GM18499 (cell line): Measurements from ENCODE around the gene SULF2.

ENCODE experiments used
- ATAC-seq: cut with Tn5 transposase; IDR thresholded peaks from one replicate; pipeline ENCODE4 v1.9.1; 2021; ENCODE audit warnings: moderate number of reproducible peaks; ENCODE audit not compliant: insufficient read depth, unreplicated experiment

SULF2 gene

DNA sequence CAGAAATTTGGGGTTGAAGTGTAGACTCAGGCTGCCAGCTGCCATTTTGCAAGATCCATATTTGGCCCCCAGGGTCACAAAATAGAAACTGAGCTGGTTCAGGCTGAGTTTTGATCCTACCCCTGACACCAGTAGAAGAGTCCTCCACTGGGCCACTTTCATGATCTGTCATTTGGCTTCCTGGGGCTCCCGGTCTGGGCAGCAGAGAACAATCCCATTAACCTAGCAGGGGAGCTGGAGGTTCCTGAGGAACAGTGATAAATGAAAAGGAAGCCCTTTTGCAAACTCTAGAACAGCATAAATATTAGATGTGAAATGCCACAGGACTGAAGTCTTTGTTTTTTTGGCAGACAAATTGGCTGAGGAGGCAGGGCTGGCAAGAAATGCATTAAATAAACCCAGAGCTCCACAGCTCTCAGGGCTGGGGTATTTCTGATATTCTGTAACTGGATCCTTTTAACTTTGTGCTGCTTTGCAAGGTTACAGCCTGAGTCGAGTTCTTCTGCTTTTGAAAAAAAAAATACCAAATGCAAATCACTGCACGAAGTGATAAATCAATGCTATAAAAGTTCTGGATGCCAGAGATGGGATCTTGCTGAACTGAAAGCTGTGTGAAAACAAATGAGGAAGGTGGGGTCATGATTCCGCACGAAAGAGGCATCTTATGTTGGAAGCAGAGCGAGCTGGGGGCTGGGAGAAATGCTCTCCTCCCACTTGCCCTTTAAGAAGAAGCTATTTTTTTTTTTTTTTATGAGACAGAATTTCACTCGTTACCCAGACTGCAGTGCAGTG lies 64.4 kb downstream of the SULF2 start:
- ATAC-seq, result no peak

DNA sequence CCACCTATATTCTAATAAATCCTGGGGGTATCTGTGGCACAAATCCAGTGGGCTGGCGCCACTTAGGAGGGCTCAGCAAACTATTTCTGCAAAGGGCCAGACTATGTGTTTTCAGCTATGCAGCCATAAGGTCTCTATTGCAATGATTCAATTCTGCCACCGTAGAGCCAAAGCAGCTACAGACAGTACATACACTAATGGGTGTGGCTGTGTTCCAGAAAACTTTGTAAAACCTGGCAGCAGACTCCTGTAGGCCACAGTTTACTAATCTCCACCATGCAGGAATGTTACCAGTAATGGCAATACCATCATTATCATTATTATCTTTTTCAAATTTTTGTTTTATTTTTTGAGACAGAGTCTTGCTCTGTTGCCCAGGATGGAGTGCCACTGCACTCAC lies 65.7 kb downstream of the SULF2 start:
- ATAC-seq, result no peak

DNA sequence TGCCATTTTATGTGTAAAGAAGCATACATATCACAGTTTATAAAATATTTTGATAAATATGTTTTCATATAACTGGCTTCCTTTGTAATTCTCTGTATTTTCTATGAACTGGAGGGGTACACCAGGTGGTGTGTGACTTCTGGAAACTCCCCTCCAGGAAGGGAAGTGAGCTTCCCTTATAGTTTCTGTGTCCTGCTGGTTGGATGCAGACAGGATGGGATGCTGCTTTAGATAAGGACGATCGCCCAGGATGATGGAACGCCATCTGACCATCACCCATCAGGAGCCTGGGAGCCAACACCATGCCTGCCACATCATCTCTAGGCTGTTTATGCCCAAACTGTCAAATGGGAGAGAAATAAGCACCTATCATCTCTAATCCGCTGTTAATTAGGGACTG lies 66.1 kb downstream of the SULF2 start:
- no peak for ATAC-seq

DNA sequence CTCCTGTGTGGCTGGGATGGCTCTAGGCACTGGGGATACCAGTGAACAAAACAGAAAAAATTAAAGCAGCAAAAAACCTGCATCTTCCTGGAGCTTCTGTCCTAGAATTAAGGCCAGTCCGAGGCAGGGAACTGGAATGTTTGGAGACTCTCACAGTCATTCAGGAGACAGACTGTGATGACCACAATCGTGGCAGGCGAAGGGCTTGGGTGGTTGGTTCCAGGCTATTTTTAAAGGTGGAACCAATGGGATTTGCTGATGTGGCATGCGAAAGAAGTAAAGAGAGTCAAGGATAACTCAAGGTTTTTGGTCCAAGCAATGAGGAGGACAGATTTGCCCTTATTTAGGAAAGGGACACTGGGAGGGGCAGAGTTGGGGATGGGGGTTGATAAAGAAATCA lies 66.9 kb downstream of the SULF2 start:
- no peak for ATAC-seq

DNA sequence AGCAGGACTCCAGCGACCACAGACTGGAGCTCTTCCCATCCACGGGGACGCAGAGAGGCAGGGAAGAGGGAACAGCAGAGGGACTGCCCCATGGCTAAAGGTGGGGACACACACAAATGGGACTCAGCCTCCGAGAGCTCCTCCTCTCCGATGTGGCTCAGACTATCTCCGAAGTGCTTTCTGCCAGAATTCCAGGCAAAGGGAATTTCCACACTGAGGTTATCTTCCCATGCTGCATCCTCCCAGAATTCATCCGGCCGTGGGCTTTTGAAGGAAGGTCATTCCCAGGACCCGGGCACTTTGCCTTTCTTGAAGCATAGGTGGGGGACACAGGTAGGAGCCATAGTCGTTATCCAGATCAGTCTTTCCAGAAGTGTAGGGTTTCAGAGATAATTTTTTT lies 67.9 kb downstream of the SULF2 start:
- ATAC-seq, result no peak

DNA sequence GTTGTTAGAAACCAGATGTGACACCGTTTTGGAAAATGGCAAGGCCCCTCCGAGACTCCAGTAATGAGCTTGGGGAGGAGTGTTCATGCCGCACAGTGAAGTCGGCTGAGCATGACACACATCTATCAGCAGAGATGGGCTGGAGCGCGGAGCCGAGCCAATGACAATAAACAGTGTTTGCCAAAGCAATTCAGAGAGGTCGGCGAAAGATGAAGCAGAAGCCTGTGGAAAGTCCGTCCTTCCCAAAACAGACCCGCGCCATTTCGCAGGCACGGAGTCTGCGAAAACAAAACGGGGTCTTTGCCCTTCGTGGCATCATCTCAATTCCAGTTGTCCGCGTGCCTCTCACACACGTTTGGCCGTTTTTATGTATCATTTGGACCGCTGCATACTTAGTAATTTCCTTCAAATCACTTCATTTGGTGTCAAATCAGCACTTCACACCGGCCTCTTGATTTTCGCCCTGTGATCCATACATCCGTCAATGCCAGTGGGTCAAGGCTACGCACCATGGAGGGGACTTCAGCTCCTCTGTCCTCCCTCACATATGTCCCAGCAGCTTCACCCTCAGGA lies 71.3 kb downstream of the SULF2 start:
- ATAC-seq, result no peak

DNA sequence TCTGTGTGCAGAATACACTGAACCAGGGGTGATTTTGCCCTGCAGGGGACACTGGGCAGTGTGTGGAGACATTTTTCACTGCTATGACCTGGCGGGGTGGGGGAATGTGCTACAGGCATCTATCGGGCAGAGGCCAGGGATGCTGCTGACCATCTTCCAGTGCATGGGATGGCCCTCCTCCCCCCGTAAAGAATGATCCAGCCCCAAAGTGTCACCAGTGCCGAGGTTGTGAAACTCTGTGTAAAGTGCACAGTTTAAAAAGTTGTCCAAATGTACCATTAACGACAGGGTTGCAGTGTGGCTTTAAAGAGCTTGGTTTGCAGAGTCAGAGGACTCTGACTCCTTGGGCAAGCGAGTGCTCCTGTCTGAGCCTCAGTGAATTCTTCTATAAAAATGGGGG lies 72.1 kb downstream of the SULF2 start:
- ATAC-seq, result no peak

DNA sequence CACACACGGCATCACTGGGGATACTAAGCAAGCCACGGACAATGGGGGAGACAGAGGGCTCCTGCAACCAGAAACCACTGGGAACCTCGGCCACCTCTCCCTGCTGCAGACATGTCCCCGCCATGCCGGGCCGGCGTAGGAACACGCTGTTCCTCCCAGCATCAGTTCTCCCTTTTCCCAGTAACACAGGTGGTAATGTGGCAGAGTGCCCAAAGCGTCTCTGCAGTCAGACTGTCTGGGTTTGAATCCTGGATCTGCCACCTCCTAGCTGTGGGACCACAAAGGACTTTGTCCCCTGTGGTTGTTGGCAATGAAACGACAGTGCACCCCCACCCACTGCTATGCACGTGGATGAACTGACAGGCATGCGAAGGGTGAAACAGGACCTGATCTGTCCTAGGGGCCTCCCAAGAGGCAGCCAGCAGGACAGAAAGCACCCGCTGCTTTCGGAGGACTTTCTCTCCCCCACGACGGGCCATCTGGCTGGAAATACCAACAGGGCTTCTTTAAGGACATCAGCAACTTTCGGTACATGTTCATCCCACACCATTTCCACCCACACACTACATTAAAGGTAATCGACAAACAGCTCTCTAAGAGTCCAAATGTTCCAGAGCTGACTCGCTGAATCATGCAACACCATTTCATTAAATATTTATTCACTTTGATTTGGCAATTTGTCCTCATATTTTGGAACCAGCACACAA lies 74.1 kb downstream of the SULF2 start:
- no peak for ATAC-seq

DNA sequence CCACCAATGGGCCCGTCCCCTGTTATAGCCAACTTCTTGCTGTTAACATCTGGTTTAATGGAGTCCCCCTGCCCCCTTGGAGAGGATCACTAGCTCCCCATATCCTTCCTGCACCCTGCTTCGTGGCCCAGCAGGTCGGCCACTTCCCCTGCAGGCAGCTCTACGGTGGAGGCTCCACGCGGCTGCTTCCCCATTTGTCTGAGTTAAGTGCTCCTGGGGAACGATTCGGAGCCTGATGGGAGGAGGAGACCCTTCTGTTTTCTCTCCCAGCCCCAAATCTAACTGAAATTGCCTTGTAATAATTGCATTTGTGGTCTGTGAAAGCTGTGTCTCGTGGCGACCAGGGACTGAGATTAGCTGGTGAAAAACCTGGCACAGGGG lies 74.6 kb downstream of the SULF2 start:
- no peak for ATAC-seq

DNA sequence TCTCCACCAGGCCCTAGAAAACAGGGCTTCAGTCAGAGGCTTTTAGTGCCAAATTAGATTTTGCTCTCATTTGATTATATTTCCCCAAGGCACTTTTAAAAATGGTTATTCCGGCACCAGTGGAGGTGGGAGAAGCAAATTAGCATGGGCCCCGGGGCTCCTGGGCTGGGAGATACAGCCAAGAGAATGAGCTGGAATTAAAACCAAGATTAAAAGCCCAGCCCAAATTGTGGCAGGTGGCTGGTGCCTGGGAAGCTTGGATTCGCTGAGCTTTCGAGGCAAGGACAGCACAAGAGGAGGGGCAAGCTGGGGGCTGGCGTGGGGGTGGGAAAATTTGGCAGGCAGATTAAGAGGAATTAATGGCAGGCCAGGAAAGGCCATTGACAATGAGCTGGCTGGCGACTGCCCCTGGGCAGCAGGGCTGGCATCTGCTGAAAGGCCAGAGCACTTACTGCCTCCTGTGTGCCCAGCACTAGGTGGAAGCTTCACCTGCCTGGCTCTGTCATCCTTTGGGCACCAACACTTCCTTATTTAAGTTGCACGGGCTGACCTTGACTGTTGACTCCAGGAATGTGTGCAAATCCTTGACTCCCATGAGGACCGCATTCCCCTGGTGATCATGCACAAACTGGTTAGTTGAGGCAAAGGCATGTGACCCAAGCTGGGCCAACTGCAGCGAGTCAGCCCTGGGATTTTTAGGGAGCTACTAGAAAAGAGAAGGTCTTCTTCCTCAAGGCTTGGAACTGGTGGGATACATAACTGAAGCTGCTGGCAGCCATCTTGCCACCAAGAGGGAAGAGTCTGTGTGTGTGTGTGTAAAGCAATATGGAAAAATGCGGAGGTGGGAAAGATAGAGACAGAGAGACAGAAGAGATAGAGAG lies 76.1 kb downstream of the SULF2 start:
- no peak for ATAC-seq

DNA sequence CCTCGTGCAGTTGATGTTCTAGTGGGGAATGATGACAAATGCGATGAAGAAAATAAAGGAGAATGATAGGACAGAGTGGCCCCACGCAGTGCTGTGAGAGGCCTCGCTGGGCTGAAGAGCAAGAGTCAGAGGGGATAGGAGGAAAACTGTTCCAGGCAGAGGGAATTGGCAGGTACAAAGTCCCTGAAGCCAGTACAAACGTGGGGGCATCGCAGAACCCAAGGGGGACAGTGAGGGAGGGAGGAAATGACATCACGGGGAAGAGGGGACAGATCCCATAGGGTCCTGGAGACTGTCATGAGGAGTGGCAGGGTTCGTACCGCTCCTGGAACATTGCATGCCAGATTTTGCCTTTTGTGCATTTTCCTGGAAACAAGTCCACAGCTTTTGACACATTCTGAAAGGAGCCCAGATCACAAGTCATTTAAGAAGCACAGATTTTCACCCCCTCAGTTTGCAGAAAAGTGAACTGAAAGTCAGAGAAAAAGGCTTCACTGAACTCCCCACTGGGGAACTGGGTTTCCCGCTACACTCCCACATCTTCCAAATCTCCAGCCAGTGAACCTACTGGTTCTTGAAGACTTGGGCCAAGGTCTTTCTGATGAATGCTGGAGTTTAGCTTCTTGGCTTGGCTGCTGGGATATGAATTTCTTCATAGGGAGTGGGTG lies 77.0 kb downstream of the SULF2 start:
- ATAC-seq, result no peak

DNA sequence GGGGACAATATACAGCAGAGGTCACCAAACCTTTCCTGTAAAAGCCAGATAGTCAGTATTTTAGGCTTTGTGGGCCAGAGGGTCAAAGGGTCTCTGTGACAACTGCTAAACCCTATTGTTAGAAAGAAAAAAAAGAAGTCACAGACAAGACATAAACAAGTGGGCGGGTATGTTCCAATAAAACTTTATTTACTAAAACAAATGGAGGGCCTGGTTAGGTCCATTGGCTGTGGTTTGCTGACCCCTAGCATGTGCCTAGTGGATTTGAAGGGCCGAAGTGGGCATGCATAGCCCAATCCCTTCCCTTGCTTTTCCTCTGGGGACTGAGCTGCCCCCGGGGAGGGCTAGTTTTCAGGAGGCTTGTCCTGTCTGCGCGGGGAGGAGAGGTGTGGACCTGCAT lies 78.9 kb downstream of the SULF2 start:
- no peak for ATAC-seq

DNA sequence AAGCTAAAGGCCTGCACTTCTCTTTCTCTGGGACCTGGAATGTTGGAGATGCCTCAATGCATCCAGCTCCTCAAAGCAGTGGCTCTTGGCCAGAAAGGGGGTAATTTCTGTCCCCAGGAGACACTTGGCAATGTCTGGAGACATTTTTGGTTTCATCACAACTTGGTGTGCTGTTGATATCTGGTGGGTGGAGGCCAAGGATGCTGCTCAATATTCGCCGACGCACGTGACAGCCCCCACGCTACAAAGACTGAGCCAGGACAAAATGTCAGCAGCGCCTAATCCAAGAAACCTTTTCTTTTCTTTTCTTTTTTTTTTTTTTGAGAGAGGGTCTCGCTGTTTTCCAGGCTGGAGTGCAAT lies 79.8 kb downstream of the SULF2 start:
- no peak for ATAC-seq

DNA sequence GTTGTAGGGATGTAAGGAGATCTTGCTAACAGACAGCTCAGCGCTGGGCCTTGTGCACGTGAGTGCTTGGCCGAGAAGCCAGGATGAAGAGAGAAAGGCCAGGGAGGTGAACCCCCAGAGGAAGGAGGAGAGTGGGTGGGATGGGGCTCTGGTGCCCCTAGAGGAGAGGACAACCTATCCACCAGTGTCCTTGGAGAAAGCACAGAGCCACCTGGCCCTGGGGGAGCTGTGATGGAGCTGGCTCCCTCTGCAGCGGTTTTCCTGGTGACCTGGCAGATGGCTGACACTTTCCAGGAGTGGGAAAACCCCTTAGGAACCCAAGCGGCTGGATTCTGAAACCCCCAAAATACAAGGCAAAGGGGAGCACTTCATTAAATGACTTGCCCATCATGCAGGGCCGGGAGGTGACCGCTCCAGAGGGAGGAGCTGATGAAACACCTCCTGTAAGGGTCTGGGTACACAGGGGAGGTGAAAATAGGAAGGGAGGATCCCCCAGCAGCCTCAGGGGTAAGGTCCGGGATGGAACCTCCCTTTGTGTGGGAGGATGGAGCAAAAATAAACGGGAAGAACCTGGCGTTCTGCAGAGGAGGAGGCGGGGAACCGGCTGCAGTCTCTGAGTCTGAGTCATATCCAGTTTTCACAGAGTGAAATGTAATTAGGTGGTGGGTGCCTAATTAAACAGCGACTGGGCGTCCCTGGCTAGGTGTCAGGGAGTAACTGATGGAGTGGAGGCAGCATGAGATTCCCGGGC lies 80.4 kb downstream of the SULF2 start:
- ATAC-seq, result no peak

DNA sequence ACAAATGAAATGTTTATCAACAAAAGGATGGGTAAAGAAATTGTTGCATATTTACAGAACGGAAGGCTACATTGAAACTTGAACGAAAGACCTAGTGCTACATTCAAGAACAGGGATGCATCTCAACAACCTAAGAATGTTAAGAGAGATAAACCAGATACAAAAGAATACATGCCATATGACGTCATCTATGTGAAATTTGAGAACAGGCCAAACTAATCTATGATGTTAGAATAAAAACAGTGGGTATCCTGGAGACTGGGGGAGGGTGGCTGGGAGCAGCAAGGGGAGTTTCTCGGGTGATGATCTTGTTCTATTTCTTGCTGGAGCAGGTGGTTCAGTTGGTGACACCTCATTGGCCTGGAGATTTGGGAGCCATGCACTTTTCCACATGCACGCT lies 81.5 kb downstream of the SULF2 start:
- ATAC-seq, result no peak

DNA sequence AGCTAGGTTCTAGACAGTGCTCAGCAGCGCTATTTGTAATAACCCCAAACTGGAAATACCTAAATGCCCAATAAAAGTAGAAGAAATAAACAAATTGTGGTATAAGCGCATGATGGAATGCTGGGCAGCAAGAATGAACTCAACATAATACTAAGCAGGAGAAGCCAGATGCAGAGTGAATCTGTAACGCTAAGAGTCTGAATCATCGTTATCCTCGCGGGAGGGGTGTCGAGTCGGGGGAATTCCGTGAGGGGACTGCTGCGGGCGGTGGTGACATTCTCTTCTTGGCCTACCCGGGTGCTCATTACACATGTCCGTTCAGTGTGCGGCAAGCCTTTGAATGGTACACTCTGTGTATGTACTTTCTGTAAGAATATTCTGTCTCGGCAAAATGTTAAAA lies 83.7 kb downstream of the SULF2 start:
- ATAC-seq, result no peak

DNA sequence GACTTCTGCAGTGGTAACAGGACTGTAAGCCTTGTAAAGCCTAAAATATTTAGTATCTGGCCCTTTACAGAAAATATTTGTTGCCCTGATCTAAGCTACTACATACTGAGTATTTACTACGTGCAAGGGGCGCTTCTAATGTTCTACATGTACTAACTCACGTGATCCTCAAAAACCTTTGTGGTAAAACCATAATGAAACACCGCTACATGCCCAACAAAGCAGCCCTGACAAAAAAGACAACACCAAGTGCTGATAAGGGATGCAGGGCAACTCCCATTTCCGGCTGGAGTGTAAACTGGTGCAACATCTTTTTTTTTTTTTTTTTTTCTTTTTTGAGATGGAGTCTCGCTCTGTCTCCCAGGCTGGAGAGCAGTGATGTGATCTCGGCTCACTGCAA lies 85.0 kb downstream of the SULF2 start:
- no peak for ATAC-seq

DNA sequence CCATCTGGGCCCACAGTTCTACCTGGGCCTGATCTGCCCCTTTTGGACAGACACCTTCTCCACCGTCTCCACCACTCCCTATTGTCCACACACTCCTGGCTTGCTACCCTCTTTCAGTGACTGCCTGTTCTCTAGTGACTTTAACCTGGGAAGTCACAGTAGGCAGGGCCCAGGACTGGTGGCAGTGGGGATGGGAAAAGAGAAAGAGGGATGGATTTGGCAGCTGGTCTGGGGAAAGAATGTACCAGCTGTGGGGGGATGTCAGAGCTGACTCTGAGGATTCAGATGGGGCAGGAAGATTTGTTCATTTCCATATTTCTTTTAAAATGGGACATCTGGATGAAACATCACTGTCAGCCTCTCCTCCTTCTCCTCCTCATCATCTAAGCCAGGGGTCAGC lies 85.5 kb downstream of the SULF2 start:
- ATAC-seq, result no peak

DNA sequence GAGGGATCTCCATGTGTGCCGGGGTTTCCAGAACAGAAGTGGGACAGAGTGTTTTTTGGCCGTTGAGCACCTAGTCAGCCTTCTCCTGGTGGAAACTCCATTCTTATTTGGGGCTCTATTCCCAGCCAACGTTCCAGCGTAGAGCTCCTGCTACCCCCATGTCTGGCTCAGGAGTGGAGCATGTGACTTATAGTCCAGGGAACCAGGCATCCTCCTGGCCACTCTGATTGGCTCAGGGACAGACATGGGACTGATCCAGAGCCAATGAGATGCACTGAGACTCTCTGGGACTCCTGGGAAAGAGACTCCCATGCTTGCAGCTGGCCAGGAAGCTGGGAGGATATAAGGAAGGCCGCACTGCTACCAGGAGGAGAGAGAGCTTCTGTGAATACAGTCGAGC lies 87.1 kb downstream of the SULF2 start:
- no peak for ATAC-seq

DNA sequence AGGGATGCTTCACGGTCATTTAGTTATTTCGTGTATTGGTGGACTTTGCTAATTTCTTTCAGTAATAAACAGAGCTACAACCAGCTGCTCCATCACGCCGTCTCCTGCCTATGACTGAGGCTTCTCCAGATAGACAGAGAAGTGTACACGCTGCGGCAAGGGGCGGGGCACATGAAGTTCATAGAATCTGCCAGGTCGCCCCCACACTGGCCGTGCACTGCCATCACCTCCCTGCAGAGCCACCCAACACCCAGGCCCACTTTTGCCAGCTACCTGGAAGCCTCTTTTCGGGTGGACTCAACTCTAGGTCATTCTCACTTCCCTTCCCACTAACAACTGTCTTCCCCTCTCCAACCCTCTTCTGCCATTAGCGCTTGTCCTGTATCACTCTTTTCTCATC lies 88.4 kb downstream of the SULF2 start:
- no peak for ATAC-seq
